ENCODE data around the gene HIGD1A. TPM values are rescaled to one million over a fixed set of nuclear protein-coding genes. Genes with fewer than 3 reads are reported as not detected.

The HIGD1A gene
- polyA plus RNA-seq, 1 of the 3 experiments (the other 2 are of a cell fraction), result 72.1 TPM

DNA sequence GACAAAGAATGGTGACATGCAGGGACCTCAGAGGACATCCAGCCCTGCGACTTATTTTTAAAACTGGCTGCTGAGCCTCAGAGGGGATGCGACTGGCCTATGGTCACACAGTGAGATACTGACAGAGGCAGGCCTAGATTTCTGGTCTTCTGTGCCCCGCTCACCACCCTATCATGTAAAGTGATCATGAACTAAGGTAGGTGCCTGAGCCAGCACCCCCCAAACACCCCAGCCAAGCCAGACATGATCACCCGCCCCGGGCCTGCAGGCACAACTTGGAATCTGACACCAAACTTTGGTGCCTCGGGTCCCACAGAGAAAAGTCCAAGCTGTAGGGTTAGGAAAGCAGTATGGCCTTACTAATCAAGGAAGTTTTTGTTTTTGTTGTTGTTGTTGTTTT, 67.8 kb downstream of the HIGD1A start (continued):
- TF ChIP-seq, protein P1, sequence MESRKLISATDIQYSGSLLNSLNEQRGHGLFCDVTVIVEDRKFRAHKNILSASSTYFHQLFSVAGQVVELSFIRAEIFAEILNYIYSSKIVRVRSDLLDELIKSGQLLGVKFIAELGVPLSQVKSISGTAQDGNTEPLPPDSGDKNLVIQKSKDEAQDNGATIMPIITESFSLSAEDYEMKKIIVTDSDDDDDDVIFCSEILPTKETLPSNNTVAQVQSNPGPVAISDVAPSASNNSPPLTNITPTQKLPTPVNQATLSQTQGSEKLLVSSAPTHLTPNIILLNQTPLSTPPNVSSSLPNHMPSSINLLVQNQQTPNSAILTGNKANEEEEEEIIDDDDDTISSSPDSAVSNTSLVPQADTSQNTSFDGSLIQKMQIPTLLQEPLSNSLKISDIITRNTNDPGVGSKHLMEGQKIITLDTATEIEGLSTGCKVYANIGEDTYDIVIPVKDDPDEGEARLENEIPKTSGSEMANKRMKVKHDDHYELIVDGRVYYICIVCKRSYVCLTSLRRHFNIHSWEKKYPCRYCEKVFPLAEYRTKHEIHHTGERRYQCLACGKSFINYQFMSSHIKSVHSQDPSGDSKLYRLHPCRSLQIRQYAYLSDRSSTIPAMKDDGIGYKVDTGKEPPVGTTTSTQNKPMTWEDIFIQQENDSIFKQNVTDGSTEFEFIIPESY (IDR thresholded peaks at IDR 0.05; ENCODE audit: borderline replicate concordance, low read depth), result no peak
- TF ChIP-seq JUND (IDR thresholded peaks at IDR 0.05), result no peak

DNA sequence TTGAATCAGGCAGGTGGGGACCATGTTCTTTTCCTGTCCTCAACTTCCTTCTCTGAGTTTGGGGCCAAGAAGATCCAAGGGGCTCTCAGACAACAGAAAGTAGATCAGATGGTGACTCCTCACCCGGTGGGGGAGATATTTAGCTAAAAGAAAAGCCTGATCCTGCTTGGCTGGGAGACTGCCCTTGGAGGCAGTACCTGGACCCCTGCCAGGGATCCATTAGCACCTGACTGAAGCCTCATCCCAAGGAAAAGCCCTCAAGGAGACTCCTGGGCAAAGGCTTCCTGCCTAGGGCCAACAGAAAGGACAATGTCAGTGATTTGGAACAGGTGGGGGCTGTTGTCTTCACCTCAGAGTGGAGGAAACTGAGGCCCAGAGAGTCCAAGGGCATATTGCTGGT, 68.2 kb downstream of the HIGD1A start:
- CTCF ChIA-PET, result interaction anchor here (0.9 to 1.8 kb wide), 3 partner anchors 8 to 44 kb away, joined by 3 to 11 read pairs (median 4); no protein-coding TSS in a partner anchor
- H4K20me1 ChIP-seq (ENCODE audit: insufficient read depth), result no peaks in the 10 kb centered on the region
- H3K4me1 ChIP-seq (ENCODE audit: control insufficient read depth in 1 of 2, insufficient read depth in 2 of 2, low read depth in 1 of 2, low read length in 1 of 2), result no peaks in the 10 kb centered on the region; a peak in 1 of 4 replicates
- no peak overlapping the region for H3K4me3 ChIP-seq (ENCODE audit: low read depth in 2 of 2, low read length in 1 of 2)
- WGBS (ENCODE audit: low lambda C conversion rate), result 67% methylated on average over 1 of the region's 1 CpG
- no peak overlapping the region for H3K4me2 ChIP-seq
- no peak overlapping the region for H3K9ac ChIP-seq
- no peak overlapping the region for H3K27ac ChIP-seq (ENCODE audit: low read depth in 2 of 2, low read length in 1 of 2)
- no peaks in the 10 kb centered on the region for H3K27me3 ChIP-seq (ENCODE audit: insufficient read depth)
- H3F3A ChIP-seq (replicated peaks; ENCODE audit: insufficient read depth), result no peaks in the 10 kb centered on the region
- no peak for TF ChIP-seq JUND (IDR thresholded peaks at IDR 0.05)
- TF ChIP-seq, protein P1 (IDR thresholded peaks at IDR 0.05; ENCODE audit: borderline replicate concordance, low read depth), result no peak
- TF ChIP-seq, protein P2, sequence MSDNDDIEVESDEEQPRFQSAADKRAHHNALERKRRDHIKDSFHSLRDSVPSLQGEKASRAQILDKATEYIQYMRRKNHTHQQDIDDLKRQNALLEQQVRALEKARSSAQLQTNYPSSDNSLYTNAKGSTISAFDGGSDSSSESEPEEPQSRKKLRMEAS (IDR thresholded peaks at IDR 0.05; ENCODE audit: low read depth), result no peak
- no peak for TF ChIP-seq YY1 (IDR thresholded peaks at IDR 0.05; ENCODE audit: low read depth)
- TF ChIP-seq GABPA (IDR thresholded peaks at IDR 0.05; ENCODE audit: low read depth), result no peak
- no peak for TF ChIP-seq TAF1 (IDR thresholded peaks at IDR 0.05; ENCODE audit: borderline replicate concordance, low read depth, low read length)
- no peak for TF ChIP-seq FOXJ3 (CRISPR knock-in tag; IDR thresholded peaks at IDR 0.05)
- TF ChIP-seq GATA2 (CRISPR knock-in tag; IDR thresholded peaks at IDR 0.05), result no peak
- no peak for TF ChIP-seq RXRA (IDR thresholded peaks at IDR 0.05; ENCODE audit: borderline replicate concordance, low read depth)
- TF ChIP-seq, protein P3, sequence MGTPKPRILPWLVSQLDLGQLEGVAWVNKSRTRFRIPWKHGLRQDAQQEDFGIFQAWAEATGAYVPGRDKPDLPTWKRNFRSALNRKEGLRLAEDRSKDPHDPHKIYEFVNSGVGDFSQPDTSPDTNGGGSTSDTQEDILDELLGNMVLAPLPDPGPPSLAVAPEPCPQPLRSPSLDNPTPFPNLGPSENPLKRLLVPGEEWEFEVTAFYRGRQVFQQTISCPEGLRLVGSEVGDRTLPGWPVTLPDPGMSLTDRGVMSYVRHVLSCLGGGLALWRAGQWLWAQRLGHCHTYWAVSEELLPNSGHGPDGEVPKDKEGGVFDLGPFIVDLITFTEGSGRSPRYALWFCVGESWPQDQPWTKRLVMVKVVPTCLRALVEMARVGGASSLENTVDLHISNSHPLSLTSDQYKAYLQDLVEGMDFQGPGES (IDR thresholded peaks at IDR 0.05; ENCODE audit: low read depth, low read length), result no peak
- TF ChIP-seq, protein P4, sequence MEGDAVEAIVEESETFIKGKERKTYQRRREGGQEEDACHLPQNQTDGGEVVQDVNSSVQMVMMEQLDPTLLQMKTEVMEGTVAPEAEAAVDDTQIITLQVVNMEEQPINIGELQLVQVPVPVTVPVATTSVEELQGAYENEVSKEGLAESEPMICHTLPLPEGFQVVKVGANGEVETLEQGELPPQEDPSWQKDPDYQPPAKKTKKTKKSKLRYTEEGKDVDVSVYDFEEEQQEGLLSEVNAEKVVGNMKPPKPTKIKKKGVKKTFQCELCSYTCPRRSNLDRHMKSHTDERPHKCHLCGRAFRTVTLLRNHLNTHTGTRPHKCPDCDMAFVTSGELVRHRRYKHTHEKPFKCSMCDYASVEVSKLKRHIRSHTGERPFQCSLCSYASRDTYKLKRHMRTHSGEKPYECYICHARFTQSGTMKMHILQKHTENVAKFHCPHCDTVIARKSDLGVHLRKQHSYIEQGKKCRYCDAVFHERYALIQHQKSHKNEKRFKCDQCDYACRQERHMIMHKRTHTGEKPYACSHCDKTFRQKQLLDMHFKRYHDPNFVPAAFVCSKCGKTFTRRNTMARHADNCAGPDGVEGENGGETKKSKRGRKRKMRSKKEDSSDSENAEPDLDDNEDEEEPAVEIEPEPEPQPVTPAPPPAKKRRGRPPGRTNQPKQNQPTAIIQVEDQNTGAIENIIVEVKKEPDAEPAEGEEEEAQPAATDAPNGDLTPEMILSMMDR (IDR thresholded peaks at IDR 0.05), result no peak
- TF ChIP-seq FOSL2 (IDR thresholded peaks at IDR 0.05; ENCODE audit: borderline replicate concordance, low read depth), result no peak
- TF ChIP-seq, protein P5, sequence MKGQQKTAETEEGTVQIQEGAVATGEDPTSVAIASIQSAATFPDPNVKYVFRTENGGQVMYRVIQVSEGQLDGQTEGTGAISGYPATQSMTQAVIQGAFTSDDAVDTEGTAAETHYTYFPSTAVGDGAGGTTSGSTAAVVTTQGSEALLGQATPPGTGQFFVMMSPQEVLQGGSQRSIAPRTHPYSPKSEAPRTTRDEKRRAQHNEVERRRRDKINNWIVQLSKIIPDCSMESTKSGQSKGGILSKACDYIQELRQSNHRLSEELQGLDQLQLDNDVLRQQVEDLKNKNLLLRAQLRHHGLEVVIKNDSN (IDR thresholded peaks at IDR 0.05; ENCODE audit: borderline replicate concordance, low read depth), result no peak
- TF ChIP-seq, protein P6, sequence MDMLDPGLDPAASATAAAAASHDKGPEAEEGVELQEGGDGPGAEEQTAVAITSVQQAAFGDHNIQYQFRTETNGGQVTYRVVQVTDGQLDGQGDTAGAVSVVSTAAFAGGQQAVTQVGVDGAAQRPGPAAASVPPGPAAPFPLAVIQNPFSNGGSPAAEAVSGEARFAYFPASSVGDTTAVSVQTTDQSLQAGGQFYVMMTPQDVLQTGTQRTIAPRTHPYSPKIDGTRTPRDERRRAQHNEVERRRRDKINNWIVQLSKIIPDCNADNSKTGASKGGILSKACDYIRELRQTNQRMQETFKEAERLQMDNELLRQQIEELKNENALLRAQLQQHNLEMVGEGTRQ (IDR thresholded peaks at IDR 0.05; ENCODE audit: borderline replicate concordance, low read depth, low read length), result no peak
- no peak for TF ChIP-seq SMC3 (IDR thresholded peaks at IDR 0.05; ENCODE audit: low read depth, low read length)
- TF ChIP-seq RAD21 (IDR thresholded peaks at IDR 0.05; ENCODE audit: low read length), result no peak
- TF ChIP-seq, protein P7, sequence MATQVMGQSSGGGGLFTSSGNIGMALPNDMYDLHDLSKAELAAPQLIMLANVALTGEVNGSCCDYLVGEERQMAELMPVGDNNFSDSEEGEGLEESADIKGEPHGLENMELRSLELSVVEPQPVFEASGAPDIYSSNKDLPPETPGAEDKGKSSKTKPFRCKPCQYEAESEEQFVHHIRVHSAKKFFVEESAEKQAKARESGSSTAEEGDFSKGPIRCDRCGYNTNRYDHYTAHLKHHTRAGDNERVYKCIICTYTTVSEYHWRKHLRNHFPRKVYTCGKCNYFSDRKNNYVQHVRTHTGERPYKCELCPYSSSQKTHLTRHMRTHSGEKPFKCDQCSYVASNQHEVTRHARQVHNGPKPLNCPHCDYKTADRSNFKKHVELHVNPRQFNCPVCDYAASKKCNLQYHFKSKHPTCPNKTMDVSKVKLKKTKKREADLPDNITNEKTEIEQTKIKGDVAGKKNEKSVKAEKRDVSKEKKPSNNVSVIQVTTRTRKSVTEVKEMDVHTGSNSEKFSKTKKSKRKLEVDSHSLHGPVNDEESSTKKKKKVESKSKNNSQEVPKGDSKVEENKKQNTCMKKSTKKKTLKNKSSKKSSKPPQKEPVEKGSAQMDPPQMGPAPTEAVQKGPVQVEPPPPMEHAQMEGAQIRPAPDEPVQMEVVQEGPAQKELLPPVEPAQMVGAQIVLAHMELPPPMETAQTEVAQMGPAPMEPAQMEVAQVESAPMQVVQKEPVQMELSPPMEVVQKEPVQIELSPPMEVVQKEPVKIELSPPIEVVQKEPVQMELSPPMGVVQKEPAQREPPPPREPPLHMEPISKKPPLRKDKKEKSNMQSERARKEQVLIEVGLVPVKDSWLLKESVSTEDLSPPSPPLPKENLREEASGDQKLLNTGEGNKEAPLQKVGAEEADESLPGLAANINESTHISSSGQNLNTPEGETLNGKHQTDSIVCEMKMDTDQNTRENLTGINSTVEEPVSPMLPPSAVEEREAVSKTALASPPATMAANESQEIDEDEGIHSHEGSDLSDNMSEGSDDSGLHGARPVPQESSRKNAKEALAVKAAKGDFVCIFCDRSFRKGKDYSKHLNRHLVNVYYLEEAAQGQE (IDR thresholded peaks at IDR 0.05; ENCODE audit: low read depth, low read length), result no peak
- no peak for TF ChIP-seq POLR2AphosphoS5 (IDR thresholded peaks at IDR 0.05; ENCODE audit: low read depth, low read length)
- no peak overlapping the region for H2AFZ ChIP-seq (ENCODE audit: low read depth)
- POLR2A ChIA-PET, result no interaction called here
- no peaks in the 10 kb centered on the region for H3K79me2 ChIP-seq (ENCODE audit: insufficient read depth)
- H3K9me2 ChIP-seq, result no peaks in the 10 kb centered on the region
- no peaks in the 10 kb centered on the region for H3K9me3 ChIP-seq
- DNase-seq, result no peak
- H3K36me3 ChIP-seq (replicated peaks in 1 of 2; ENCODE audit: control insufficient read depth in 1 of 2, insufficient read depth in 2 of 2, low read length in 1 of 2), result no peaks in the 10 kb centered on the region

All from SK-N-SH (cell line).